Esophagus mucosa (tissue), 1 donor: ENCODE data around the gene PAGE5. TPM values are rescaled to one million over a fixed set of nuclear protein-coding genes. Genes with fewer than 3 reads are reported as not detected.

Source experiments
- ATAC-seq: fragments of 200-7000 bp; cut with Tn5 transposase; one replicate; pipeline ENCODE4 v1.9.1; 2020
- total RNA-seq: library from RNA; stranded (reverse); gene quantifications from one replicate; pipeline ENCODE4 v1.2.4, GENCODE V29; 2023
- donor health status: DM: yes; HTN: yes; CAD: no.

The PAGE5 gene
- not detected for total RNA-seq

GRCh38 chrX:55220119-55220794 is at the start of gene PAGE5:
TSS of gene PAGE5 (plus strand) at chrX:55220346. CDS start at chrX:55221383, 1,037 bp downstream.
- ATAC-seq = no peak

GRCh38 chrX:55187281-55187680 is 32.9 kb upstream of the PAGE5 start:
- peak; percentile 86 for ATAC-seq

GRCh38 chrX:55196688-55197087 is 23.5 kb upstream of the PAGE5 start:
- ATAC-seq = no peak

GRCh38 chrX:55201930-55202579 is 18.1 kb upstream of the PAGE5 start:
- ATAC-seq = peak; percentile 82

GRCh38 chrX:55206162-55206941 is 13.8 kb upstream of the PAGE5 start:
- no peak for ATAC-seq

GRCh38 chrX:55210931-55211677 is 9.0 kb upstream of the PAGE5 start:
- no peak for ATAC-seq

- ATAC-seq = no peak
Observed at GRCh38 chrX:55213381-55213780, 6.8 kb upstream of the PAGE5 start.

GRCh38 chrX:55240788-55241340 is 20.7 kb downstream of the PAGE5 start:
- no peak for ATAC-seq

GRCh38 chrX:55253528-55253927 is 33.4 kb downstream of the PAGE5 start:
- ATAC-seq = no peak

GRCh38 chrX:55260806-55261205 is 40.7 kb downstream of the PAGE5 start:
- no peak for ATAC-seq

GRCh38 chrX:55264816-55265215 is 44.7 kb downstream of the PAGE5 start, which contains the start of gene PAGE3:
TSS of gene PAGE3 (minus strand) at chrX:55264916. CDS start at chrX:55263903, 1,013 bp downstream.
- ATAC-seq = no peak

Other genes starting within 250 kb of the PAGE5 start
- gene PFKFB1, start 226.2 kb upstream of the PAGE5 start, total RNA-seq = 0.36 TPM
- 16.3 TPM for gene APEX2, start 220.0 kb upstream of the PAGE5 start, total RNA-seq
- not detected for gene ALAS2, start 189.4 kb upstream of the PAGE5 start, total RNA-seq
- not detected for gene PAGE2B, start 145.3 kb upstream of the PAGE5 start, total RNA-seq
- gene PAGE2, start 131.3 kb upstream of the PAGE5 start, total RNA-seq = not detected
- gene PAGE3, start 44.6 kb downstream of the PAGE5 start, total RNA-seq = not detected
- gene MAGEH1, start 231.8 kb downstream of the PAGE5 start, total RNA-seq = 2.1 TPM